Muscle of arm (tissue), 12 donors: ENCODE results near the gene MAP2K5. TPM values are rescaled to one million over a fixed set of nuclear protein-coding genes. Genes with fewer than 3 reads are reported as not detected.
"Not testable (repeated sequence)": the region's sequence is repeated elsewhere in the genome, so short reads cannot be mapped to it uniquely, and the experiment has no call there.

Experiments
- DNase-seq: peaks from one replicate; pipeline ENCODE4 v3.0.0-alpha.2; 2013
- polyA plus RNA-seq, 12 donors: library from polyadenylated mRNA; unstranded; fragments of 120-200 nt; gene quantifications; one replicate each; pipeline ENCODE4 v1.2.1, GENCODE V29; 2013; ENCODE audit not compliant: insufficient read length in 12 of 12

MAP2K5 gene
- polyA plus RNA-seq, 12 donors, result 4.5 to 26.2 (median 20.2) TPM; not detected in 1

DNA sequence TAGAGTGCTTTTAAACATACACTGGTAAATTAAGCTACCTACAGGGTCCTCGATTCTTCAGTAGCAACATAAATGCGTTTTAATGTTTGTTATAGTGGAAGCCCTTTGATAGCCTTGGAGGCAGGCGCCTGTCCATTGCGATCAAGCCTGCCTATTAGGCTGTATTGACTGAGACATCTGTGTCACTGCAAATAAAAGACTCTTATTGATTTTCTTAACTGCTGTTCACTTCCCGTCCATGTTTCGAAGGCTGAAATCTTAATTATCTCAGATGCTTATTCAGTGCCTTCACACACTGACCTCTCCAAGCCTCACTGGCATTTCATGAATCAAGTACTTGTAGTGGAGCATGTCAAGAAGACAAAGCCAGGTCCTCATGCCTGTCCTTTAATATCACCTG is 51.1 kb downstream of the MAP2K5 start:
- no peak for DNase-seq

DNA sequence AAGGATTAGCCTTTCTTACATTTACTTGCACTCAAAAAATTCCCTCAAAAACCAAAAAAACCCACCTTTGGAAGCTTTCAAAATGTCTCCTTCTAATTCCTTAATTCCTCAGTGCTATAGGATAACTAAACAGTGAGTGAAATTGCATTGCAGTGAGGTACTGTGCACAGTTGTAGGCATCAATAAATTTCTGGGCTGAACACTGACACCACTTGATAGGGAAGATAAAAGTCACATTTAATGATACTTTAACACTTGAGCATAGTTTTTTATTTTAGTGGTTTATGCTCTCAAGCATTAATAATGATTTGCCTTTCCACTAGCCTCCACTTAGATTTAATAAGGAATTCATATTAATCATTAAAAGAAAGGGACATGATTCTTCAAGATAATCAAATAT is 52.3 kb downstream of the MAP2K5 start:
- DNase-seq, result no peak

DNA sequence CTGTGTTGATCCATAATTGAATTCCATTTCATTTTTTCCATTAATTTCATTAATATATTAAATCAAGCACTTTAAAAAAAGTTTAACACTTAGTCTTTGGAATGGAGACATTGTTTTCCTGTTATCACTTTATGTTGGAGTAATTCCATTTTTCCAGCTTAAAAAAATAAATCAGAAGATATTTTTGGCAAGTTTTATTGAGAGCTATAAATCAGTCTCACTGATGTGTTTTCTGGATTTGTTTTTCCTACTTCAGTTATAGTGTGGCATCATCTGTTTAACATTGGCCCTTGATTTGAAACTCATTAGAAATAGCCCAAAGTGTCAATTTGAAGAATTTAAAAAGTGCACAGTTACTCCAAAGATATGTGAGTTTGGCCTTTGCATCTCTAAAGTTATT is 53.1 kb downstream of the MAP2K5 start:
- DNase-seq, result no peak

DNA sequence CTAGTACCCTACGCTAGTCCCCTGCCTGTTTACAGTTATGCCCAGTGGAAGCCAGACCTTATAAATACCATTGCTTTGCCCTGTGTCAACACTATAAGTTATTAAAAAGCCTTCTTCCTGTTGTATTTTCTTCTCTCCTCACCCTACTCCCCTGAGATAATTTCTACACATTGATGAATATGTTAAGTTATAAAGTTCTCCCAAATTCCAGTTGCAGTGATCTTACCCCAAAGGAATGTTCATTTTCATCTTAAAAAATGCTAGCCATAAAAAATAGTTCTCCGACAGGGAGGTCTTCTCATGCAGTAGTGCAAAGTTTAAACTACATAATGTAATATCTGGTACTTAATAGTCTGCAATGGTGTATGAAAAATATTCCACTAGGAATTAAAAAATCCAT is 58.6 kb downstream of the MAP2K5 start:
- no peak for DNase-seq

DNA sequence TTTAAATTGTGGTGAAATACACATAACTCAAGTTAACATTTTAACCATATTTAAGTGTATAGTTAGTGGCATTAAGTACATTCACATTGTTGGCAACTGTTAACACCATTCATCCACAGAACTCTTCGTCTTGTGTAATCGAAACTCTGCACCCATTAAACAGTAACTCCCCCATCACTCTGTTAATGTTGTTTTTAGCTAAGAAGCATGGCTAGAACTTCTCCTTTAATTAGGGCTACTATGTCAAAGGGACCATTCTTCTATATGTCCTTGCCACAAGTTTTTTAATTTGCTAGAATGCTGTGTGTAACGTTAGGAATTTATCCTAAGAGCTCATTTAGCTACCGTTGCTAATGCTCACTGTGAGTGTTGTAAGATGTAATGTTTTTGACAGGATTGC is 60.6 kb downstream of the MAP2K5 start:
- DNase-seq, result no peak

GRCh38 chr15:67605871-67606270 is 63.4 kb downstream of the MAP2K5 start:
- no peak for DNase-seq

GRCh38 chr15:67606742-67607141 is 64.2 kb downstream of the MAP2K5 start:
- DNase-seq, result no peak

DNA sequence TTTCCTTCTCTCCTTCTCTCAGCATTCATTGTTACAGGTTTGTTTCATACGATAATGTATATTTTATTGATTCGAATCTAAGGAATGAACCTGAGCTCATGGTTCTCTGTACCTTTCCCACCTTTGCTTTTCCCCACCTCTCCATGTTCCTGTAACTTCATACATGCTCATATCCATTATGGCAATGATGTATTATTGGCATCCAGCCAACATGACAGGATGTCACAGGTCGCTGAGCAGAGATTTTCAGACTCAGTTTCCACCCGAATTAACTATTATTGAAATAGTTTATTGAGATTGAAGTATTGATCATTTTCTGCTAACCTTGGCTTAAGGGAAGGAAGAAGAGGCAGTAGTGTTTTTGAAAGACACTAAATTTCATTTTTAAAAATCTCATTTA is 64.8 kb downstream of the MAP2K5 start:
- no peak for DNase-seq

GRCh38 chr15:67607959-67608637 is 65.6 kb downstream of the MAP2K5 start:
- no peak for DNase-seq

- DNase-seq, result no peak
Measured at GRCh38 chr15:67608638-67608959, 66.1 kb downstream of the MAP2K5 start.

- DNase-seq, result no peak
Measured at GRCh38 chr15:67611370-67612369, 69.2 kb downstream of the MAP2K5 start.

GRCh38 chr15:67613211-67613610 is 70.7 kb downstream of the MAP2K5 start:
- no peak for DNase-seq

GRCh38 chr15:67613708-67614107 is 71.2 kb downstream of the MAP2K5 start:
- no peak for DNase-seq

GRCh38 chr15:67615131-67615534 is 72.6 kb downstream of the MAP2K5 start:
- not testable (repeated sequence) for DNase-seq

DNA sequence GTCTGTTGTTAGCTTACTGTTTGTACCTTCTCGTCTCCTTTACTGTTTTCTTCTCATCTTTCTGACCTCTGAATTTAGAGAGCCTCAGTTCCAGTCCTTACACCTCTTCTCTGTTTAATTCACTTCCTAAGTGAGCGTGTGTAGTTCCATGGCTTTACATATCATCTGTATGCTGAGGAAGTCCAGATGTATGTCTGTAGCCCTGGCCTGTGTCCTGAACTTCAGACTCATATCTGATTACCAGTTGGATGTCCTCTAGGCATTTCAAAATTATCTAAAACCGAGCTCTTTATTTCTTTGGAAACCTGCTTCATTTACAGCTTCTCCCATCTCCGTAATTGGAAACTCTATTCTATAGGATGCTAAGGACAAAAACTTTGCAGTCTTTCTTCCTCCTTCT is 75.8 kb downstream of the MAP2K5 start:
- no peak for DNase-seq

GRCh38 chr15:67622110-67622509 is 79.6 kb downstream of the MAP2K5 start:
- no peak for DNase-seq

DNA sequence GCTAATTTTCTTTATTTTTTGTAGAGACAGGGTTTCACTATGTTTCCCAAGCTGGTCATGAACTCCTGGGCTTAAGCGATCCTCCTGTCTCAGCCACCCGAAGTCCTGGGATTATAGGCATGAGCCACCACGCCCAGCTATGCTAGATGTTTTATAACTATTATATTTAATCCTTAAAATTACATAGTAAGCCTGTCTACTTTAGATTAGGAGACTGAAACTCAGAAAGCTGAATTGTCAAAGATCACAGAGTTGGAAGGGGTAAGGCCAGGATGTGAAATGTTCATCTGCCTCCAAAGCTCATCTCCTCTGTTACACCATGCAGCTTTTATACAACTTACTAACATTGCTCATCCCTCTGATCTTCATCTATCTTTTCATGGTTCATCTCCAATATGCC is 89.8 kb downstream of the MAP2K5 start:
- DNase-seq, result no peak

DNA sequence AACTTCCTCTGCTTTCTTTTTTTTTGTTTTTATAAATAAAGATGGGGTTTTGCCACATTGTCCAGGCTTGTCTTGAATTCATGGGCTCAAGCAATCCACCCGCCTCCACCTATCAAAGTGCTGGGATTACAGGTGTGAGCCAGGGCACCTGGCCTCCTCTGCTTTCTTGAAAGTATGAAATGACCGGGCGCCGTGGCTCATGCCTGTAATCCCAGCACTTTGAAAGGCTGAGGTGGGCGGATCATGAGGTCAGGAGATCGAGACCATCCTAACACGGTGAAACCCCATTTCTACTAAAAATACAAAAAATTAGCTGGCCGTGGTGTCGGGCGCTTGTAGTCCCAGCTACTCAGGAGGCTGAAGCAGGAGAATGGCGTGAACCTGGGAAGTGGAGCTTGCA is 93.4 kb downstream of the MAP2K5 start:
- DNase-seq, result not testable (repeated sequence)

DNA sequence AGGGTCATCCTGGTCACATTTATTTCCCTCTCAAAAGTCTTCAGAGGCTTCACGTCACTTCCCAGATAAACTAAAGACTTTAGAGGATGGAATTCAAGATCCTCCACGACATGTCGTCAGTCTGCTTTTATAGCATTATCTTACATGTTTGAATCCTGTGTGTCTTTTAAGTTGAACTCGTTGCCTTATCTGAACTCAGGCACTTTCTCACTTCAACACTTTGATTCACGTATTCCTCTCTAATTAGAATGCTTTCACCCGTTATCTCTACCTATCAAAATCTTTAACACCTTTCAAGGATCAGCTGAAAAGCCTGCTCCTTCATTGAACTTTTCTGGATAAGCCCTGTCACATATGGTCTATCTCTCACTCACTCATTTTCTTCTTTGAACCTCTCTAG is 97.1 kb downstream of the MAP2K5 start:
- DNase-seq, result no peak

DNA sequence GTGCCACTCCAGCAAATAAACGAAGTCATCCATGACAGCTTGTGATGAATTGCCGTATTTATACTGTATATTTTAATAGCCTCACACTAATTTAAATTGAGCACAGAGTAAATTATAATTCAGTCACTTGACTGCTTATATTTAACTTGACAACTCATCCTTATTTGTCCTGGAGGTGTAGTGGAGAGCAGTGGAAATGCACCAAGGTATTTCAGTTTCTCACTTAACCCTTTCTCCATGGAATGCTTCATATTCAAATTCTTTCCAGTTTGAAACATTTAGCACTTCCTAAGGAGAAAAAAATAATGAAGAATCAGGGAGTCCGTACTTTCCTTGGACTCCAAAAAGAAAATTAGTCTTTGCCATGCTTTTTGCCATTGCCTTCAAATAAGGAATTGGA is 99.0 kb downstream of the MAP2K5 start:
- DNase-seq, result no peak

DNA sequence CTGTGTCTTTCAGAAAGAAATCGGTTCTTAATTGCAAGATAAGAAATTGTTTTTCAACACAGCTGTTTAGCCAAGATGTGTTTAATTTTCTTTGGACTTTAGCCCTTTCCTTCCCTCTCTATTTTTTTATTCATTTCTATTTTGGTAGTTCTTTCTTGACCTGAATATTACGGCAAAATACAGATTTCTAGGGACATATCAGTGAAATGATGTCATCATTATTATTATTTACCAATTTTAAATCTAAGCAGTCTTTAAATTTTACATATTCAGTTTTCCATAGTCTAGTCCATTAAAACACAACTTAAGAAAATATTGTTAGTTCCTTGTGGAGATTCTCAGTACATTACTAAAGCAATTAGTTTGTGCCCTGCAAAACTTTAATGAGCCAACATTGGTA is 104.3 kb downstream of the MAP2K5 start:
- DNase-seq, result no peak

GRCh38 chr15:67652586-67652985 is 110.1 kb downstream of the MAP2K5 start:
- no peak for DNase-seq

DNA sequence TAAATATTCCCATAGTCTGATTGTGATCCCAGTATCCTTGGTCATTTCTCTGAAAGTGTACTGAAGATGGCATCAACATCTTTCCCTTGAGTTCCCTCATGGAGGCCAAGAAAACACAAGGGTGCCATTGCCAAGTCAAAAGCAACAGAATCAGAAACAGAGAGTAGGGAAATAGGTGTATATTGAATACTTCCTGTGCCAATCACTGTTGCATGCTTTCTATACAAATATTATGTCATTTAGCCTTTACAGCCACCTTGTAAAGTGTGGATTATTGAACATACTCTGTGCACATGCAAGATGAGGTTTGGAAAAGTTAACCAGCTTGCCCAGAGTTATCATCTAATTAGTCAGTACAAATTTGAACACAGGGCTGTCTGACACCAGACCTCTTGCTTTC is 117.9 kb downstream of the MAP2K5 start:
- DNase-seq, result no peak
